HL-60/S4 treated with retinoic acid at 250 ng/mL for 4 days and 3 days (cell line): ENCODE measurements around the gene SLC35F4.

Experiments used
- in situ Hi-C: fragments of 300-500 bp; cut with MboI; formaldehyde crosslinking; loops from 2 replicates; pipeline ENCODE4 v1.7.0; 2022; ENCODE audit warnings: low sequenced_read_pairs

SLC35F4 gene

GRCh38 chr14:57549765-57550420 is 316.0 kb downstream of the SLC35F4 start:
- in situ Hi-C loops = no loop called here

- in situ Hi-C loops = no loop called here
Measured at GRCh38 chr14:57549016-57549564, 316.8 kb downstream of the SLC35F4 start.

DNA sequence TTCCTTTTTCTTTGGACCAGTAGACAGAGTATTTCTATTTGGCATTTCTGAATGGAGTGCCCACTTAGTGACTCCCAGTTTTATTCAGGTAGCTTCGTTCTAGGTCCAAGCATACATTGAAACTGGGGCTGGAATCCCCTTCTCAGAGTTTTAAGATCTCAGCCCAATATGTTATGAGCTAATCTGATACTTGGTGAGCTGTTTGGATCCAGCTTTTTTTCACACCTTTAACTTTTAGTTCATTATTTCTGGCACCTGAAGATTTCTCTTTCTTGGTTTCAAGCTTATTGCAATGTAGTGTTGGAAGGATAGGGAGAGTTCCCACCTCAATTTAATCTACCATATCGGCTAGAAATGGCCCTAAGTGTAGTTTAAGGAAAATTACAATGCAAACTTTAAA is 318.8 kb downstream of the SLC35F4 start:
- in situ Hi-C loops = no loop called here

DNA sequence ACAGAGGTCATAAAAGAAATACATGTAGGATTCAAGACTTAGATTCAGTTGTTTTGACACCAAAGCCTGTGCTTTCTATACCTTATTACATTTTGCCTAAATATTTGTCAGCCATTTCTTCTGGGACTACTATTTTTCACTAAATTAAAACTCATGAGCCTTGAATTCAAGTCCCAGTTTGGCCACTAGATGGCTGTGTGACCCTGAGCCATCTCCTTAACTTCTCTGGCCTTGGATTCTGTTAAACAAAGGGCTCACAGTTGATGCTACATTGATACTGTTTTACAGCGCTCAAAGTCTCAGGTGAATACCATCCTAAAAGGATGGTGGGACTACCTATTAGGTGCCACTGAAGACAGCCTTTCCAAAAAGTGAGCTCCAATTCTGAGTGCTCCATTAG is 332.7 kb downstream of the SLC35F4 start:
- in situ Hi-C loops = no loop called here

DNA sequence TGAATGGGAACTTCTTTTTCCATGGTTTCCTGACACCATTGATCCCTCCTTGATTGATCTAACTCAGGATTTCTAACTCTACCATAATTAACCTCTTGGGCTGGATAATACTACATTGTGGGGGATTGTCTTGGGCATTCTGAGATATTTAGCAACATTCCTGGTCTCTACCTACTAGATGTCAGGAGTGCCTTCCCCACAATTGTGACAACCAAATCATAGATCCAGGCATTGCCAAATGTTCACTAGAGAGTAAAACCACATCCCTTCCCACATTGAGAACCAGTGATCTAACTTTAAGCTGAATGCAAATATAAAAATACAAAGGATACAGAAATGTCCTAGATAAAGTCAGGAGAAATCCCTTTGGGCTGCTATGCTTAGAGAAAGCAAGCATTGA is 335.3 kb downstream of the SLC35F4 start:
- in situ Hi-C loops = no loop called here

GRCh38 chr14:57526942-57527341 is 338.9 kb downstream of the SLC35F4 start:
- in situ Hi-C loops = no loop called here

- in situ Hi-C loops = no loop called here
Measured at GRCh38 chr14:57519043-57519442, 346.8 kb downstream of the SLC35F4 start.
